ELR (cell line): ENCODE results near the gene ZNF862.
"Not testable (repeated sequence)": the region's sequence is repeated elsewhere in the genome, so short reads cannot be mapped to it uniquely, and the experiment has no call there.

Experiments used
- DNase-seq: peaks from one replicate; pipeline ENCODE4 v3.0.0-alpha.2; 2015; ENCODE audit warnings: low read depth

ZNF862 gene

DNA sequence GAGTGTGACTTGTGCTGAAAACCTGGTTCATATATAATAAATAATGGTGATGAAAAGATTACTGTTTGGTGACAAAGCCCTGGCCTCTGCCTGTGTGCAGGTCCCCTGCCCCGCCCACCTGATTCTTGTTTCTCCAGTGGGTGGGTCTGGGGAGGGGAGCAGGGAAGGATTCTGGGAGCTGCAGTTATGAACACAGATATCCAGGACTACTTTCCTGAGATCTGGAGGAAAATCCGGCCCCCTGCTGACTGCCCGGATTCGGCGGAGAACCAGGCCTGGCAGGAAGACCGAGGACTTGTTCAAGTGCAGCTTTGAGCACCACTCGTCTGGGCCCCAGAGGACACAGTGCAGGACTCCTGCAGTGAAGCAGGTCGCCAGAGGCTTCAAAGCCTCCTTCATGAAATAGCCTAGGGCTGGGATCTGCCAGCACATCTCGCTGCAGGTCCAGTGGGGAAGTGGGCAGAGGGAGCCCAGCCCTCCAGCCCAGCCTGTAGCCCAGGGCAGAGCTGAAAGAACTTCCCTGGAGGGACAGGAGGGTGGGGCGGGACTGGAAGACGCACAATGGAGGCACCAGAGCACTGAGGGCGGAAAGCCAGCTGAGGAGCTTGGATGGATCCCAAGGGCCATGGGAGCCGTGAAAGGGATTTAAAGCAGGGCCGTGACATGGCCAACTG lies 42.6 kb downstream of the ZNF862 start:
- DNase-seq = no peak

- DNase-seq = no peak
These were observed 43.4 kb downstream of the ZNF862 start for GRCh38 chr7:149881328-149882247.

- DNase-seq = no peak
These were observed 44.3 kb downstream of the ZNF862 start for GRCh38 chr7:149882248-149883047.

- DNase-seq = no peak
These were observed 44.9 kb downstream of the ZNF862 start for GRCh38 chr7:149883048-149883438.

DNA sequence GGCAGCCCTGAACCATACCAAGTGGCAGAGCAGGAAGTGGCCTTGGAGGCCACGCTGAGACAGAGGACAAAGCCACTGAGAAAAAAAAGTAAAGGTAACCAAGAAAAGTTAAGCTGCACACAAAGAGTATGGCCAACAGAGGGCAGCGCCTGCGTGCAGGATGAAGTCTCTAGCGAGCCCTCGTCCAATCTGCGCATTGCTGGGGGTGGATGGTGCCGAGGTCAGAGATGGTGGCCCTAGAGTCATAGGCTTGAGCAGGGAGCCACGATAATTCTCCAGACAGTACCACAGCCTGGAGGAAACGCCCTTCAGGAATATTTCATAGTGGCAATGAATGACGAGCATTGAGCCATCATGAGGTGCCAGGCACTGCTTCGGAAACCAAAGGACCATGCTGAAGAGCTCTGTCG lies 45.3 kb downstream of the ZNF862 start:
- peak; percentile 55 for DNase-seq

- DNase-seq = no peak
These were observed 45.8 kb downstream of the ZNF862 start for GRCh38 chr7:149884016-149884415.

DNA sequence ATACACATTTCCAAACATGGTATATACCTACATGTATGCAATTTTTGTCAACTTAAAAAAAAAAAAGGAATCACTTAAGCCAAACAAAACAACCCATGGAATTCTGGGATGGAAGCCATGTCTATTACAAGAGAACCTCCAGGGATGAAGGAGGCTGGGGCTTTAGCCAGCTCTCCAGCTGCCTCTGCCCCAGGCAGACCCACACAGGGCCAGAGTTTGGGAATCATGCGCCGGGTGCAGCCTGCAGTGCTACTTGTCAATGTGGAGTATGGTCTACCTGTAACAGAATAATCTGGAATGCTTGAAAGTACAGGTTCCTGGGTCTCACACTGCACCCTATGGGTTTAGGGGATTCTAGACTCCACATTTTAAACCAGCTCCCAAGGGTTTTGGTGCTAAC lies 46.4 kb downstream of the ZNF862 start:
- DNase-seq = no peak

DNA sequence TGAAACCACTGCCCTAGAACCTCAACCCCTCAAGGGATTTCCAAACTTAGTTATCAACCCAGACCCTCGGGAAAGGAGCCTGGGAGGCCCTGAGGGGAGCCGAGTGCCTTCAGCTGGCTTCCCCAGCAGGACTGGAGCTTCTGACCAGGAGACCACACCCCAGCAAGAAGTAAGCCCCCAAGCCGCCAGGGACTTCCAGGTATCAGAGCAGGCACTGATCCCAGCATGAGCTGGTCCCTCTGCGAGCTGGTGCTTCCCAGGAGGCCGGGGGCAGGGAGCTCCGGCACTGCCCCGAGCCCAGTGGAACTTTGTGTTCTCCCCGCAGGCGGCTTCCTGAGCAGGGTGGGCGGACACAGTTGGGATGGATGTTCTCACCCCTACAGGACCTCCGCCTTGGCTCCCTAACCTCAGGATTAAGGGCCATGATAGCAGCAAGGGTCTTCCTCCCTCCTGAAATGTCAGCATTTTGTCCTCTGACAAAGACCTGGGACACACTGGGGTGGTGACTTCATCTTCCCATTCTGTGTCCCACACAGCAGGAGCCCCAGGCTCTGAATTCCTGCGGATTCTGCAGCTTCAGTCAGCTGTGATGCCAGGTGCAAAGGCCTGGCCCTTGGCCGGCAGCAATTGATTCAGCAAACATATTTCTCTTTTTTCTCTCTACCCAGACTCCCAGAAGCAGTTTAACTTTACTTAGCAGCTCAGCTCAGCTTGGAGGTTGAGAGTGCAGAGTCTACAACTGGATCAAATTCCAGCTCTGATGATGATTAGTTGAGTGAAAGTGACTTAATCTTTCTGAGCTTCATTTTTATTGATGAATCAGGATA lies 47.2 kb downstream of the ZNF862 start:
- DNase-seq = no peak

- no peak for DNase-seq
These were observed 47.8 kb downstream of the ZNF862 start for GRCh38 chr7:149886018-149886415.

GRCh38 chr7:149887311-149887710 lies 49.1 kb downstream of the ZNF862 start:
- no peak for DNase-seq

DNA sequence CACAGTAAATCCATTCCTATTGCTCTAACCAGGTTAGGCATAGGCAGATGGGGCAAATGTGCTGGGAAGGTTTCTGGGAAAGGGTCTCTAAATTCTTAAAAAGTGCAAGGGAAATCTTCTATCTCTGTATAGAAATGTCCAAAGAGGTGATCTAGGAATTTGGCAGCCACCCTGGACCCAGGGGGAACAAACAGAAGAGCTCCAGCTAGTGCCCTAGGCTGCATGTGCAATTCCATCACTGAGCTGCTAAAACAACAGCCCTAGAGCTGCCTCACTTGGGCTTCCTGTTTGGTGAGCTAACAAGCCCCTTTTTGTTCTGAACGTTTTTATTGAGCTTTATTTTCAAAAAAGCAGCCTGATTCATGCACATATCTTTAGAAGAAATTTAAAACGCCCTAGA lies 52.5 kb downstream of the ZNF862 start:
- not testable (repeated sequence) for DNase-seq

- DNase-seq = not testable (repeated sequence)
These were observed 56.8 kb downstream of the ZNF862 start for GRCh38 chr7:149894957-149895356.

DNA sequence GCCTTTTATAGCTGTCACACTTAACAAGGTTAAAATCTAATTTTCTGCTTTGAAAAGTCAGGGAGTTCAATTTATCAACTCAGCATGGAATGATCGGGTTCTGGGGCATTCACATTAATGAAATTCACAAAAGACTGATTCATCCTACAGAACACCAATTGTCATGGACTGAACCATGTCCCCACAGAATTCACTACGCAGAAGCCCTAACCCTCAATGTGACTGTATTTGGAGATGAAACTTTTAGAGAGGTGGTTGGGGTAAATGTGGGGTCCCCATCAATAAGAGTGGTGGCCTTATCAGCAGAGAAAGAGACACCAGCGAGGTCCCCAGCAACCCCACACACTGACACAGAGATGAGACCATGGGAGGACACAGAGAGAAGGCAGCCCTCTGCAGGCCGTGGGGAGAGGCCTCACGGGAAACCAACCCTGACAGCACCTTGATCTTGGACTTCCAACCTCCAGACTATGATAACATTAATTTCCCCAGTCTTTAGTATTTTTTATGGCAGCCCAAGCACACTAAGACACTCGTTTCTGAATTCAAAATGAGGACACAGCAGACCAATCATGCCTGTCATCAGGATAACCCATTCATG lies 69.7 kb downstream of the ZNF862 start:
- not testable (repeated sequence) for DNase-seq

DNA sequence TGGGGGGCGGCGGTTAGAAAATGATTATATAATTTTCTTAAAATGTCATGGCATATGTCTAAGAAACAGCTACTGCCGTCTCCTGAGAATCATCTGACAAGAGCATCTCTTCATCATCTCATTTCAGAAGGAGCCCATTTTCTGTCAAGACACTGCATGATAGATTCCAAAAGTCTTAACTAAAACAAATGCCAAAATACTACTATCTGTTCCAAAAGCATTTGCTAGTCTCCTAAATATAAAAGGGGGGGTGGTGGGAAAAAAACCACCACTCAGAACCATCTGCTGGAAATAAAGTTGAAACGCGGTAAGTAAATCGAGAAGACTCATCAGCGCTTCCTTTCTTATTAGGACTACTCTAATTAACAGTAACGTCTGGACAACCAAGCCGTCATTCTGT lies 72.0 kb downstream of the ZNF862 start:
- DNase-seq = not testable (repeated sequence)

DNA sequence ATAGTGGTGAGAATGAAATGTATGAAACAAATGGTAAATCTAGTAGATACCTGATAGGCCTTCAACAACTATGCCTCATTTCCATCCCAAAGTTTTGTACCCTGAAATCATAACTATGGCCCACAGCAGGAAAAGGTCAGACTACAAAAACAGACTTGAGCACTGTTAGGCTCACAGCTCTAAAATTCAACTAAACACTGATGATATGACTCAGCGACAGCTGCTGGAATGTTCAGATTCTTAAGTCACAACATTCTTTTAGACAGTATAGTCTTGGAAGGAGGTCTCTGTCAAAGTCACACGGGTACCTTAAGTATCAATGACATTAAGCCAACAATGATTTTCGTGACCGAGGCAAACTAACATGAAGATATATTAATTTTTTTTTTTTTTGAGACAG lies 74.0 kb downstream of the ZNF862 start:
- peak; percentile 7 for DNase-seq
